ENCODE results near the gene NEK1. TPM values are rescaled to one million over a fixed set of nuclear protein-coding genes. Genes with fewer than 3 reads are reported as not detected.

NEK1 gene
- total and polyA plus RNA-seq, 2 of the 13 experiments (the other 11 are each of a cell fraction or from before 2014, with no cell fraction given): 2.9 to 5.4 TPM

DNA sequence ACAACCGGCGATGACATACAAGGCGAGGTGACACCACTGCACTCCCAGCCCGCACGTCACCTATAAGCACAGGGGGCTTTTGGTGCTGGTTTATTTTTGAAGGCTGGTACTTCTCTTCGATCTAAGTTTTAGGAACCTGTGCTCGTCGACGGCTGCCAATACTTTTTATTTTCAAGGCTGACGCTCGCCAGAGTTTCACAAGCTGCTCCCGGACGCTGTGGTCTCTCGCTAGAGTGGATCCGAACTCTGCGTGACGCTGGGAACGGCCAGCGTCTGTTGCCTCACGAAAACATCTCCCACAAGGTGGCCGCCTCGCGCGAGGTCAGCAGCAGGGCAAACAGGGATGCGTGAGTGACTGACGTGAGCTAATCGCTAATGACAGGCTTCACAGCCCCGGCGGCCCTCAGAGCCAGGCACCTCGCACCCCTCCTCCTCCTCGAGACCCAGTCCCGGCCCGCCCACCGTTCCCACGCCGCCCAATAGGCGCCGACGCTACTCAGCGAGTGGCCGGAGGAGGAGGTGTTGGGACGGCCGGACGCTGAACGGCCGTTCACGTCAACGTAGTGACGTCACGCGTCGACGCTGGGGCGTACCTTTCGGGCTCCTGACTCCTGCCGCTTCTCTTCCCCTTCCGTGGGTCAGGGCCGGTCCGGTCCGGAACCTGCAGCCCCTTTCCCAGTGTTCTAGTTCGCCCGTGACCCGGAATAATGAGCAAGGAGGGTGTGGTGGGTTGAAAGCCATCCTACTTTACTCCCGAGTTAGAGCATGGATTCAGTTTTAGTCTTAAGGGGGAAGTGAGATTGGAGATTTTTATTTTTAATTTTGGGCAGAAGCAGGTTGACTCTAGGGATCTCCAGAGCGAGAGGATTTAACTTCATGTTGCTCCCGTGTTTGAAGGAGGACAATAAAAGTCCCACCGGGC lies 7.8 kb upstream of the NEK1 start, which contains the start of gene CLCN3 (continued):
- TF ChIP-seq, protein P1, sequence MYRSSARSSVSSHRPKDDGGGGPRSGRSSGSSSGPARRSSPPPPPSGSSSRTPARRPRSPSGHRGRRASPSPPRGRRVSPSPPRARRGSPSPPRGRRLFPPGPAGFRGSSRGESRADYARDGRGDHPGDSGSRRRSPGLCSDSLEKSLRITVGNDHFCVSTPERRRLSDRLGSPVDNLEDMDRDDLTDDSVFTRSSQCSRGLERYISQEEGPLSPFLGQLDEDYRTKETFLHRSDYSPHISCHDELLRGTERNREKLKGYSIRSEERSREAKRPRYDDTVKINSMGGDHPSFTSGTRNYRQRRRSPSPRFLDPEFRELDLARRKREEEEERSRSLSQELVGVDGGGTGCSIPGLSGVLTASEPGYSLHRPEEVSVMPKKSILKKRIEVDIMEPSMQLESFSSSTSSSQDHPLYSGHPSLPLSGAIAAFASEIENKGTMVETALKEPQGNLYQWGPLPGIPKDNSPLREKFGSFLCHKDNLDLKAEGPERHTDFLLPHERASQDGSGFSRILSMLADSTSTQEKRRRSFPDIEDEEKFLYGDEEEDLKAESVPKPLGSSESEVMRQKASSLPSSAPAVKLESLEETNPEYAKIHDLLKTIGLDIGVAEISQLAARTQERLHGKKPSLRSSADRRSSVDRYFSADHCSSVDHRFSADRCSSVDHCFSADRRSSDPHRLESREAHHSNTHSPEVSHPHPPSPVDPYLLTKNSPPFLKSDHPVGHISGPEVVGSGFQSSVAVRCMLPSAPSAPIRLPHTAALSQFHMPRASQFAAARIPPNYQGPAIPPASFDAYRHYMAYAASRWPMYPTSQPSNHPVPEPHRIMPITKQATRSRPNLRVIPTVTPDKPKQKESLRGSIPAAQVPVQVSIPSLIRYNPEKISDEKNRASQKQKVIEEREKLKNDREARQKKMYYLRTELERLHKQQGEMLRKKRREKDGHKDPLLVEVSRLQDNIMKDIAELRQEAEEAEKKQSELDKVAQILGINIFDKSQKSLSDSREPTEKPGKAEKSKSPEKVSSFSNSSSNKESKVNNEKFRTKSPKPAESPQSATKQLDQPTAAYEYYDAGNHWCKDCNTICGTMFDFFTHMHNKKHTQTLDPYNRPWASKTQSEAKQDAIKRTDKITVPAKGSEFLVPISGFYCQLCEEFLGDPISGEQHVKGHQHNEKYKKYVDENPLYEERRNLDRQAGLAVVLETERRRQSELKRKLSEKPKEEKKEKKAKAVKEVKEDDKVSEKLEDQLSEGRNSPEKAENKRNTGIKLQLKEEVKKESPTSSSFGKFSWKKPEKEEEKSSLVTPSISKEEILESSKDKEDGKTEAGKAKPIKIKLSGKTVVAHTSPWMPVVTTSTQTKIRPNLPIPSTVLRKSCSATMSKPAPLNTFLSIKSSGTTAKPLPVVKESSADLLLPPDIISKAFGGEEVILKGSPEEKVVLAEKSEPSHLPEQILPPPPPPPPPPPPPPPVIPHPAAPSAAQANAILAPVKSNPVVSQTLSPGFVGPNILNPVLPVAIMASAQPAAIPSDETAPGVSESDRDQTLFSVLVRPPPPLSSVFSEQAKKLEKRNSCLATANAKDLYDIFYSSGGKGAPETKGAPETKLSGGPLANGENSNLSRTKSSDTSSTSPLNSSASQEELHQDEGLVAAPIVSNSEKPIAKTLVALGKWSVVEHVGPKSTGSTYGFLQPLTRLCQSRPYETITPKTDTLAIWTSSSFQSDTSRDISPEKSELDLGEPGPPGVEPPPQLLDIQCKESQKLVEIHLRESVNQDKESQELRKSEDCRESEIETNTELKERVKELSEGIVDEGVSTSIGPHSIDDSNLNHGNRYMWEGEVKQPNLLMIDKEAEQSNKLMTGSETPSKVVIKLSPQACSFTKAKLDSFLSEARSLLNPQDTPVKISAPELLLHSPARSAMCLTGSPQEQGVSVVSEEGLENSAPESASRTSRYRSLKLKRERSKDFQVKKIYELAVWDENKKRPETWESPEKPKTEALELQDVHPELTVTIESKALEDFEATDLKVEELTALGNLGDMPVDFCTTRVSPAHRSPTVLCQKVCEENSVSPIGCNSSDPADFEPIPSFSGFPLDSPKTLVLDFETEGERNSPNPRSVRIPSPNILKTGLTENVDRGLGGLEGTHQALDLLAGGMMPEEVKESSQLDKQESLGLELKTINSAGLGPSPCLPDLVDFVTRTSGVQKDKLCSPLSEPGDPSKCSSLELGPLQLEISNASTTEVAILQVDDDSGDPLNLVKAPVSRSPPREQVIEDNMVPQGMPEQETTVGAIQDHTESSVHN (CRISPR knock-in tag; IDR thresholded peaks at IDR 0.05): no peak
- no peak for TF ChIP-seq FIP1L1 (IDR thresholded peaks at IDR 0.05; ENCODE audit: borderline replicate concordance, insufficient read depth, low read depth, low read length)
- 0 out of 2 replicates have a peak, but pooled peaks have one; percentile 27 for TF ChIP-seq ZNF251 (CRISPR knock-in tag; IDR thresholded peaks at IDR 0.05)
- TF ChIP-seq, protein P2, sequence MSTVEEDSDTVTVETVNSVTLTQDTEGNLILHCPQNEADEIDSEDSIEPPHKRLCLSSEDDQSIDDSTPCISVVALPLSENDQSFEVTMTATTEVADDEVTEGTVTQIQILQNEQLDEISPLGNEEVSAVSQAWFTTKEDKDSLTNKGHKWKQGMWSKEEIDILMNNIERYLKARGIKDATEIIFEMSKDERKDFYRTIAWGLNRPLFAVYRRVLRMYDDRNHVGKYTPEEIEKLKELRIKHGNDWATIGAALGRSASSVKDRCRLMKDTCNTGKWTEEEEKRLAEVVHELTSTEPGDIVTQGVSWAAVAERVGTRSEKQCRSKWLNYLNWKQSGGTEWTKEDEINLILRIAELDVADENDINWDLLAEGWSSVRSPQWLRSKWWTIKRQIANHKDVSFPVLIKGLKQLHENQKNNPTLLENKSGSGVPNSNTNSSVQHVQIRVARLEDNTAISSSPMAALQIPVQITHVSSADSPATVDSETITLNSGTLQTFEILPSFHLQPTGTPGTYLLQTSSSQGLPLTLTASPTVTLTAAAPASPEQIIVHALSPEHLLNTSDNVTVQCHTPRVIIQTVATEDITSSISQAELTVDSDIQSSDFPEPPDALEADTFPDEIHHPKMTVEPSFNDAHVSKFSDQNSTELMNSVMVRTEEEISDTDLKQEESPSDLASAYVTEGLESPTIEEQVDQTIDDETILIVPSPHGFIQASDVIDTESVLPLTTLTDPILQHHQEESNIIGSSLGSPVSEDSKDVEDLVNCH (CRISPR knock-in tag; IDR thresholded peaks at IDR 0.05): no peak
- no peak for TF ChIP-seq ZNF841 (CRISPR knock-in tag; IDR thresholded peaks at IDR 0.05; ENCODE audit: borderline replicate concordance)
- TF ChIP-seq SMAD1 (CRISPR knock-in tag; IDR thresholded peaks at IDR 0.05; ENCODE audit: borderline replicate concordance, low read depth): 0 out of 2 replicates have a peak, but pooled peaks have one; percentile 67
- peak in 1 of 2 experiments; percentile 59; a peak in 1 of 4 replicates for TF ChIP-seq KLF16 (CRISPR knock-in tag; IDR thresholded peaks at IDR 0.05)
- TF ChIP-seq GATAD1 (CRISPR knock-in tag; IDR thresholded peaks at IDR 0.05): peak; percentile 91
- TF ChIP-seq KDM5A (IDR thresholded peaks at IDR 0.05; ENCODE audit: borderline replicate concordance, low read length): peak; percentile 61; the same call in 1 of the 2 replicates
- TF ChIP-seq SUZ12 (IDR thresholded peaks at IDR 0.05; ENCODE audit: low read depth, low read length): no peak
- no peak for TF ChIP-seq ZFAT (CRISPR knock-in tag; conservative IDR thresholded peaks at IDR 0.05)
- TF ChIP-seq, protein P3, sequence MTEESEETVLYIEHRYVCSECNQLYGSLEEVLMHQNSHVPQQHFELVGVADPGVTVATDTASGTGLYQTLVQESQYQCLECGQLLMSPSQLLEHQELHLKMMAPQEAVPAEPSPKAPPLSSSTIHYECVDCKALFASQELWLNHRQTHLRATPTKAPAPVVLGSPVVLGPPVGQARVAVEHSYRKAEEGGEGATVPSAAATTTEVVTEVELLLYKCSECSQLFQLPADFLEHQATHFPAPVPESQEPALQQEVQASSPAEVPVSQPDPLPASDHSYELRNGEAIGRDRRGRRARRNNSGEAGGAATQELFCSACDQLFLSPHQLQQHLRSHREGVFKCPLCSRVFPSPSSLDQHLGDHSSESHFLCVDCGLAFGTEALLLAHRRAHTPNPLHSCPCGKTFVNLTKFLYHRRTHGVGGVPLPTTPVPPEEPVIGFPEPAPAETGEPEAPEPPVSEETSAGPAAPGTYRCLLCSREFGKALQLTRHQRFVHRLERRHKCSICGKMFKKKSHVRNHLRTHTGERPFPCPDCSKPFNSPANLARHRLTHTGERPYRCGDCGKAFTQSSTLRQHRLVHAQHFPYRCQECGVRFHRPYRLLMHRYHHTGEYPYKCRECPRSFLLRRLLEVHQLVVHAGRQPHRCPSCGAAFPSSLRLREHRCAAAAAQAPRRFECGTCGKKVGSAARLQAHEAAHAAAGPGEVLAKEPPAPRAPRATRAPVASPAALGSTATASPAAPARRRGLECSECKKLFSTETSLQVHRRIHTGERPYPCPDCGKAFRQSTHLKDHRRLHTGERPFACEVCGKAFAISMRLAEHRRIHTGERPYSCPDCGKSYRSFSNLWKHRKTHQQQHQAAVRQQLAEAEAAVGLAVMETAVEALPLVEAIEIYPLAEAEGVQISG (CRISPR knock-in tag; IDR thresholded peaks at IDR 0.05): peak; percentile 70; the same call in 1 of the 2 replicates

Data from HepG2 (cell line).